Measurements from ENCODE around the gene BTG4.

The BTG4 gene

DNA sequence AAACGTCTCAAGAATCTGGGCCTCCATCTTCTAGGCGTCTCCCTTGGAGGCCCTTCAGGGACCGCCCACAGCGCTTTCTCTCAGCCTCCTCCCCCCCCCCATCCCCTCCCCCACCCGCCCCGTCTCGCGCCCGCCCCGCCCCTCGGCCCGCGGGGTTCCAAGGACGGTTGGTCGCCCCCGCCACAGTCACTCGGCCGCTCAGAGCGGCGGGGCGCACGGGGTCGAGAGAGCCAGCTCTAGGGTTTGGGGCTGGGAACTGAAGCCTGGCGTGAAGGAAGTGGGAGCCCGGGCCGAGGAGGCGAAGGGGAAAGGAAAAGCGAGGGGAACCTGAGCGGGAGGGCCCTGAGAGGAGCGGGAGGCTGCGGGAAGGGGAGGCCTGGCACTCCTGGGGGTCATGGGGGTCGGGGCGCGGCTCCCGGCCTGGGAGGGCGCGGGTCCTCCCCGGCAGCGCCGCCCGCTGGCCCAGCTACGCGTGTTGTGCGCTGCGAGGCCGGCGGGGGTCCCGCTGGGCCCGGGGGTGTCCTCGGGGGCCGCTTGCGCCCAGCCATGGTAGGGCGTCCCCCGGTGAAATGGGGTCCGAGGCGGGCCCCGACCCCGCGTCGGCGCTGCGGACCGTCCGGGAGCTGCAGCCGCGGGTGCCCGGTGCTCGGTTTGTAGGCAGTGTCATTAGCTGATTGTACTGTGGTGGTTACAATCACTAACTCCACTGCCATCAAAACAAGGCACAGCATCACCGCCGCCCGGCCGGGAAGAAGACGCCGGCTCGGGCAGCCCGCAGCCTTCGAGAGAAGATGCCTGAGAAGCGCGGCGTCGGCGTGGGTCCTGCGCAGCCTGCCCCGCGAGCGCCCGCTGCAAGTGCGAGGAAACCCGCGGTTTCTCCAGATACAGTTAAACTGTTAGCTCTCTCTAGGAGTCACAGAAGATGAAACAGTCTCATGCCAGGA lies at the start of gene BTG4:
Gene BTG4, minus strand, starts transcription at position 91 of the 944 bp plus-strand sequence. CDS start 13,610 bp downstream, outside the sequence.
- DNase-seq (ENCODE audit: low read depth): no peak

DNA sequence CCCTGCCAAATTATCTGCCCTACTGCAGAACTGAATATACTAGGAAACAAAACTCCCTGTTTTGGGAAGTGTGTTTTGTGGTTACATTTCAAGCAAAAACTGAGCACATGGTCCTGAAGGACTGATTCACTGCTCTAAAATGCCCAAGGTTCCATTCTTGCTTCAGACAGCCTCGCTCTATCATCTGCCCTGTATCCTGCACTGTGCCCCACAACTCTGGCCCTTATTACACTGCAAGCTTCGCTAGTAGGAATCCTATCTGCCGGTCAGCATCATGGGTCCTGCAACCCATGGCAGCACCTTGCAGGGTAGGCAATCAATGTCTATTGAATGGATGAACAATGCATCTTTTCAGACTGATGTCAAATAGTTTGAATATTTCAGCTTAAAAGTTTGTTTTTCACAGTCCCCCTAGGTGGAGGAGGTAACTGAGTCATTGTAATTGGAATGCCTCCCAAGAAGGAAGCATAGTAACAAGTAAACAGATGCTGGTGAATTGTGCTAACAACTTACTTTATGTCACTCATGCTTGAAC lies 49.7 kb upstream of the BTG4 start:
- no peak for DNase-seq (ENCODE audit: low read depth)

DNA sequence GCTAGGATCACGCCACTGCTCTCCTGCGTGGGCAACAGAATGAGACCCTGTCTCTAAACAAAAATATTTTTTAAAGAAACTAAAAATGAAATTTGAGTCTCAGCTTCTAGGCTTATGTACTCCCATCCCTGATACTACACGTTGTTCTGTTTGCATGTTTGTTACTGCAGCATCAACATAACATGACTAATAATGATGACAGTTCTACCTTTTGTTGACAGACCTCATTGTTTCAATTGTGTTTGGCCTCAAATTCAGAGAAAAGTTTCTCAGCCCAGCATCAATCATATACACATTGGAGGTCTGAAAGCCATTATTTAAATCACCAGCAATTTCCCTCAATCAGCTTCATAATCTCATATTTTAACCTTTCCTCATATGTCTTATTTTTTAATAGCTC lies 49.1 kb upstream of the BTG4 start:
- no peak for DNase-seq (ENCODE audit: low read depth)

DNA sequence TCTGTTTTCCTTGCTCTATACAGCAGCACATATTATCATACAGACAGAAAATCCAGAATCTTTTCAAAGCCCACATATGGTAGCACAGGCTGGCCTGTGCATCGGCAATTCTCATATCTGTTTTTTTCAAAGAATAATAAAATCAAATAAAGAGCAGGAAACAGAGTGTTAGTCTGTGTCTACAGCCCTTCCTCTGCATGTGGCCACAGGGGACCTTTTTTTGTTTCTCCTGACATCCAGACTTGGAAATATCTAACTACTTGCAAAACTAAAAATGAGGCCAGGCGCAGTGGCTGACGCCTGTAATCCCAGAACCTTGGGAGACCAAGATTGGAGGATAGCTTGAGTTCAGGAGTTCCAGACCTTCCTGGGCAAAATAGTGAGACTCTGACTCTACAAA lies 48.6 kb upstream of the BTG4 start:
- DNase-seq (ENCODE audit: low read depth): no peak

DNA sequence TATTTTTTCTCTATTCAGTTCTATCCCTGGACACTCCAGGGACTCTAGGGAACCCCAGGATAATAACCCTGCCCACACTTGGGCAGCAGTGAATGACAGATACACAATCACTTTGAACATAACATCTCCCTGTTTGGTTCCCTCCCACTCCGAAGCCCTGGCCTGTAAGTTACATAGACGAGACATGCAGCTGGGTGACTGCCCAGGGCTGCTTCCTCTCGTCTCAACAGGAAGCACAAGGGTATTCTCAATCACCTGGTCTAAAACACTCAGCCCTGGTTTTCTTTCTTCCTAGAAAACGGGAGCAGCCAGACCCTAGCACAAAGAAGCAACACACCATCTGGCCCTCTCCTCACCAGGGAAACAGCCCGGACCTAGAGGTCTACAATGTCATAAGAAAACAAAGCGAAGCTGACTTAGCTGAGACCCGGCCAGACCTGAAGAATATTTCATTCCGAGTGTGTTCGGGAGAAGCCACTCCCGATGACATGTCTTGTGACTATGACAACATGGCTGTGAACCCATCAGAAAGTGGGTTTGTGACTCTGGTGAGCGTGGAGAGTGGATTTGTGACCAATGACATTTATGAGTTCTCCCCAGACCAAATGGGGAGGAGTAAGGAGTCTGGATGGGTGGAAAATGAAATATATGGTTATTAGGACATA lies 47.7 kb upstream of the BTG4 start:
- no peak for DNase-seq (ENCODE audit: low read depth)

DNA sequence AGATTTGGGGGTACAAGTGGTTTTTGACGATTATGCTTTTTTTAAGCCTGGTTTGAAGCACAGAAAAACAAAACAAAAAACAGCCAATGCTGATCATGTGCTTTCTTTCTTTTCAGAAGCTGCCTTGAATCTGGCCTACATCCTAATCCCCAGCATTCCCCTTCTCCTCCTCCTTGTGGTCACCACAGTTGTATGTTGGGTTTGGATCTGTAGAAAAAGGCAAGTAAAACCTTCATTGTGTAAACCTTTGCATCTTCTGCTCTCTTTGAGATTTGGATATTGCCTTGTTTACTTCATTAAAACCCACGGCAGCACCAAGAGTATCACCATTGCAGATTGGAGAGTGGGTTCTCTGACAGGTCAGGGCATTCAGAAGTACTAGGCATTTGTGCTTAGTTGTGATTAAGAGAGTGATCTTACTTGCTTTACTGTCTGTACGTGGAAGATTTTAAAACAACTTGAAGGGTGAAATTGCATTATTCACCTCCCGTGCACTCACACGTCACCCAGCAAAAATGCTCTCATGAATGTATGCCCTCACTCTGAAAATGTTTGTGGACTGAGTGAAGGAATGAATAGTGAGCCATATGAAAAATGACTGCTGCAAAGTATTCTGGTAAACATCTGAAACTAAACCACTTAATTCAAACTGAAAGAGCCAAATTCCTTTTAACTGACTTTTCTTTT lies 45.4 kb upstream of the BTG4 start:
- DNase-seq (ENCODE audit: low read depth): no peak

DNA sequence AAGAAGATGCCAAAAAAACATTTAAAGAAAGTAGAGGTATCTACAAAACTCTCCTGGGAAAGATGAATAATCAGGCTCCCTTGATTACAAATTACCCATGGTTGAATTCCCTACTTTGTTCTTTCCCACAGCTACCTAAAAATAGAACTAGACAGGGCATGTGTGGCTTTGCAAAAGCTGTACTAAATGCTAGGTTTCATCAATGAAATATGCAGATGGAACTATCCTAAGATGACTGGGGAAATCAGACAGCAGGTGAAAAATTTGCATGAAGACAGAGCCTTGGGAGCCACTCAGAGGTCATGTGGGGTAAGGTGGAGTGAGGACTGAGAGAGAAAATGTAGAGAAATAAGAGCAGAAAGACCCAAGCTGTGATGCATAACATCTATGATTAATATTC lies 43.1 kb upstream of the BTG4 start:
- no peak for DNase-seq (ENCODE audit: low read depth)

DNA sequence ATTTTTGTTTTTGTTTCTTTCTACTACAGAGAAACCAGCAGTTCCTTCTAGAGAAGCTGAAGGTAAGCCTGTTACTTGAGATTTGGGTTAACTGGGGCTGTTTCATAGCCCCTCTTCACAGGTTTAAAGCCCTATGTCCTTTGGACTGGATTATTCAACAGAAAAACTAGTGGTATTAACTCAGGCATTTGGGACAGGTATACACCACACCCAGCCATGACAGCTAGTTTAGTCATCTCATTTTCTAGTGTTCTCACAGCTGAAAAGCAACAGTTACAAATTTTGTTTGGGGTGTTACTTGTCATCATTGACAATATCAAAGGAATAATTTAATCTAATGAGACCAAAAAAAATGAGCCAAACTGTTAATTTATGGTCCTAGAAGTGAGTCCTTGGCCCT lies 42.3 kb upstream of the BTG4 start:
- no peak for DNase-seq (ENCODE audit: low read depth)

DNA sequence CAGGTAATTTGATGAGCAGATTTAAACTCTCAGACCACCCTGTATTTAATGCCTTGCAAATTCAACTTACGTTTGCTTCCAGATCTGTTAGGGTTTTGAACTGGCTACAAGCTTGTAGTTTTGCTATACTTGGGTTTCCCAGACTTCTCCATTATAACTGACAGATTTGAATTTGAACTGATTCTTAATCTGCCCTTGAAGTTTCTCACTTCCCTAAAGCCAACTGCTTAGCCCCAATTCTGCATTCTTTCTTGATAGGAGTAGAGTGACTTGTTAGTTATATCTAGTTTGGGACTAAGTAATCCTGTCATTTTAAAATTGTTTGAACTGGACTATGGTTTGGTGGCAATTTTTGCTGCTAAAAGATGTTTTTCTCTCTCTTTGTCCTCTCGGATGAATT lies 38.1 kb upstream of the BTG4 start:
- DNase-seq (ENCODE audit: low read depth): no peak

DNA sequence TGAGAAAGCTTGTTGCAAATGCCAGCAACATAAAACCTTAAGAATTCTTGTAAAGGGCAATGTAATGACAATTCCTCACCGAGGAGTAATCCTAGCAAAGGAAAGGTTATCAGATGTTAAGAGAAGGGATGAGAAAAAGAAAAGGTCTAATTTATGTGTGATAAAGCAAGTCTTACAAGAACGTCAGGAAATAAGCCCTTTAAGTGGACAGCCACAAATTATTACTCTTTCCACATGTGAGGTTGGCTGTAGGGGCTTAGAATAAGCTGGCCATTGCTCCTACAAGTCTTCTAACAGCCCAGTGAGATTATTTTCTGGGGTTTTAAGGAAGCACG lies 37.6 kb upstream of the BTG4 start:
- DNase-seq (ENCODE audit: low read depth): no peak

DNA sequence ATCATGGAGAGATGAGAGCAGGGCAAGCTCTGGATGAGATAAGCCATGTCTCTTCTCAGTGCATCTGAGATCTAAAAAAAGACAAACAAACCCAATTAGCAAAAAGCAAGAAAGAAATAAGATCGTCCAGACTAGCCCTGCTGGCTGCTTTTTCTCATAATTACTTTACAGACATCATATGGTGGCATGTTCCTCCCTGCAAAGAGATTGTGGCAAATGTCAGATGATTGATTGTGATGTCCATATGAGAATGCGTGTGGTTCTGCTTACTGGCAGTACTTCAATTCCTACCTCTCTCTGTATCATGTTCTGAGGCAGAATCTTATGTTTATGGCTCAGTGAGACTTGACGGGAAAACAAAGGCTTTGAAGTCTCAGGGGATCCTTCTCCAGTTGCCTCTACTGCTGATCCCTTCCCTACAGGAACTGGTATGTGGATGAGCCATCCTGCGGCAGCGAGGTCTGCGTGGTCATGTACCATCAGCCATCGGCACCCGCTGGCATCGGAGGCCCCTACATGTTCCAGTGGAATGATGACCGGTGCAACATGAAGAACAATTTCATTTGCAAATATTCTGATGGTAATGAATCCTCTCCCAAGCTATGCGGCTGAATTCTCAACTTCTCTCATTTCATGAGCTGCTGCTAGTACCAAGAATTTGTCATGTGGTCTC lies 37.1 kb upstream of the BTG4 start:
- no peak for DNase-seq (ENCODE audit: low read depth)

DNA sequence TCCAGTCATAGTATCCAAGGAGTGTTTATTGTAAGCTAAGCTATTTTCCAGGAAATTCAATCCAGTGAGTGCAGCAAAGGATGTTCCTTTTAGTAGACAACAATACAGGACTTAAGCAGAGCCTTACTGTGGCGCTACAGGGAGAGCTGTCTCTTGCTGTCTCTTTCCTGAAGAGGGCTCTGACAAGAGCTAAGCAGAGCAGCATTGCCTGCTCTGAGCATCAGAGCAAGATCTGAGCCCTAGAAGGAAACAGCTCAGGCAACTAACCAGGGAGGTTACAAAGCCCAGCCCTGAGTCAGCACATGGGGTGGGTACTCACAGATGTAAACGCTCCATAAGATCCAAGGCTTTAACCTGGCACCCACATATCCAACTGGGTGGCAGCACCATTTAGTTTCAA lies 36.3 kb upstream of the BTG4 start:
- DNase-seq (ENCODE audit: low read depth): no peak

DNA sequence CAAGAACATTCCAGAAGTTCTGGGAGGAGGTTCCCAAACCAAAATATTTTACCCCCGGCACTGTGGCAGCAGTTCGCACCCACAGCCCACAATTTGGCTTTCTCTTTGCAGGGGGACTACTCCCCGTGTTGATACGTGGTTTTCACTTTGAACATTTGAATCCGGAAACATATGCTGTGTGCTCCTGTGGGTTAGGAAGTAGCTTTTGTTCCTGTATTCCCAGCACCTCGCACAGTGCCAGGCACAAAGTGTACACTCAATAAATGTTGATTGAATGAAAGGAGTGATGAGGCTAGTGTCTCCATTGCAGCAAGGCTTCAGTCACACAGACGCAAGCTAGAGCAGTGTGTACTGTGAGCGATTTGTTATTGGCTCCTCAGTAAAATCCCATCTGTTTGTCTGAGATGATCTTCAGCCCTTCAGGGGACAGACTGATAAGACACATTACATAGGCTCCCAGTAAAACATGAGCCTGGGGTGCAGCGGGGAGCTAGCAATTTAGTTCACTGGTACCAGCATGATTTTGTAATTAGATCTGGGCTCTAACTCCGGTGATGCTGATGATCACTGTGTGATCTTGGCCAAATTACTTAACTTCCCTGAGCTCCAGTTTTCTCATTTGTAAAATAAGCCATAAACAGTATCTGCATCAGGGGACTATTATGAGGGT lies 30.6 kb upstream of the BTG4 start:
- no peak for DNase-seq (ENCODE audit: low read depth)

DNA sequence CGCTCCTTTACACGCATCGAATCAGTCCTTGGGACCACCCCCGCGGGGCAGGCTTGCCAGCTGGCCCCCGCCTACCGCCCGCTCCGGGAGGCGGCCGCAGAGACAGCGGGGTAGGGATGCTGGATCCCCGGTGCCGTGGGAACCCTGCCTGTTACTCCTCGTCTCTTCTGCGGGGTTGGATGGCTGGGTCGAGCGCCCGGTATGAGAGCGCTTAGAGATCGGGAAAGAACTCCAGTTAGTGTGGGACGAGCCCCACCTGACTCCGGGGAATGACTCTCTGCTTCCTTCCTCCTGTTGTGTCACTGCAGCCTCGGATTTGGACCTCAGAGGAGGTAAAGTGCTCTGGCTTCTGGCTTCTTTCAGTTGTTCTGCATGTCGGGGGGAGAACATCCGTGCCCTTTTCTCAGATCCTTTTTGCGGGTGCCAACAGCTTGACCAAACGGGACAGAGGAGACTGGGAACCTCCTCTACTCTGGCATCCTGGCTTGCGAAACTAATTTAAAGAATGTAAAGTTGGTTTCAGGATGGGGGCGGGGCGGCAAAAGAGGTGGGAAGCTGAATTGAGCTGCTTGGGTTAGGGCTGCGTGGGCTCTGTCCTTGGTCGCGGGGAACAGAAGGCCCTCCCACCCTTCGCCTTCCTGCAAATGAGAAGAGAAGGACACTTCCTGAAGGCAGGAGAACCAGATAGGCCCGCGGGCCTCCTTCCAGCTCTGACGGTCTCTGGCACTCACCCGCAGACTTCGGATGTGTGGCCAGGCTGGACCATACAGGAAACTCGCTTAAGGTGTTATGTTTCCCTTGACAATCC lies 29.3 kb upstream of the BTG4 start:
- no peak for DNase-seq (ENCODE audit: low read depth)

DNA sequence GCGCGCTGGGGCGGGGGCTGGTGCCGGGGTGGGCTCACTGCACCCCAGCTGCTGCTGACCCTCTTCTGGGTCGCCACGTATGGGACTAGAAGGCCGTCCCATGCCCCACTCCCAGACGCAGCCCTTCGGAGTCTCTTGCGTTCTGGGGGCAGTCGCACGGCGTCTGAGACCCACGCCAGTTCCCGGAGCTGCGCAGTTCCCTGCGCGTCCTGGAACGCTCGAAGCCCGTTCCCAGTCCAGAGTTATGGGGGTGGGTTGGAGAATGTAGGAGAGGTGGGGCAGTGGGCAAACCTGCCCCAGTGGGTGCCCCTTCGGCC lies 28.7 kb upstream of the BTG4 start:
- no peak for DNase-seq (ENCODE audit: low read depth)

DNA sequence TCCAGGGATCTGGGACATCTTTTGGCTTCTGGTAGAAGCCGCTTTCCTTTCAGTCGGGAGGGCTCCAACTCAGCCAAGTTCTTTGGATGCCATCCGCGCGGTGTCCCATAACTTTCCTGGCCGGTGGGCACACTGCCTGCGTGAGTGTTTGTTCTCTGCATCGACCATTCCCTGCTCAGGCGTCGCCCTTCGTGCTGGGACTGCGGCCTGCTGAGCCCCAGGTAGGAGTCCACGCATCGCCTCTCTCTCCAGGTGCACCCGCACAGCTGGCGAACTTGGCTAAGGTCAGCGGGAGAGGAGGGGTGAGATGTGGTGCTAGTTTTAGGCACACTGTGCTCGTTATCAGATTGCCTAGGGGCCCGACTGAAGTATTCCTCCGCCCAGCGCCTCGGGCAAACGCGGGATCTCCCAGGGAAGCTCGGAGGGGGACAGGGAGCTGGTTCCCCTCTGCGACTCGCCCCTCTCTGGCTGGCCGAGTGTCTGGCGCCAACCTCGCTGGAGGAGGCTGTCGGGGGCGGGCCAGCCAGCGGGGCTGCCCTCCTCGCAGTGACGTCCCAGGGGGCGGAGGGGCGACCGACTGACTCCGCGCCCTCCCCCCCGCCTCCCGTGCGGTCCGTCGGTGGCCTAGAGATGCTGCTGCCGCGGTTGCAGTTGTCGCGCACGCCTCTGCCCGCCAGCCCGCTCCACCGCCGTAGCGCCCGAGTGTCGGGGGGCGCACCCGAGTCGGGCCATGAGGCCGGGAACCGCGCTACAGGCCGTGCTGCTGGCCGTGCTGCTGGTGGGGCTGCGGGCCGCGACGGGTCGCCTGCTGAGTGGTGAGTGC lies 28.1 kb upstream of the BTG4 start, which contains the start of gene LAYN:
Gene LAYN, plus strand, starts transcription at position 607 of the 823 bp plus-strand sequence. Its CDS starts 124 bp downstream, at position 731.
- no peak for DNase-seq (ENCODE audit: low read depth)

DNA sequence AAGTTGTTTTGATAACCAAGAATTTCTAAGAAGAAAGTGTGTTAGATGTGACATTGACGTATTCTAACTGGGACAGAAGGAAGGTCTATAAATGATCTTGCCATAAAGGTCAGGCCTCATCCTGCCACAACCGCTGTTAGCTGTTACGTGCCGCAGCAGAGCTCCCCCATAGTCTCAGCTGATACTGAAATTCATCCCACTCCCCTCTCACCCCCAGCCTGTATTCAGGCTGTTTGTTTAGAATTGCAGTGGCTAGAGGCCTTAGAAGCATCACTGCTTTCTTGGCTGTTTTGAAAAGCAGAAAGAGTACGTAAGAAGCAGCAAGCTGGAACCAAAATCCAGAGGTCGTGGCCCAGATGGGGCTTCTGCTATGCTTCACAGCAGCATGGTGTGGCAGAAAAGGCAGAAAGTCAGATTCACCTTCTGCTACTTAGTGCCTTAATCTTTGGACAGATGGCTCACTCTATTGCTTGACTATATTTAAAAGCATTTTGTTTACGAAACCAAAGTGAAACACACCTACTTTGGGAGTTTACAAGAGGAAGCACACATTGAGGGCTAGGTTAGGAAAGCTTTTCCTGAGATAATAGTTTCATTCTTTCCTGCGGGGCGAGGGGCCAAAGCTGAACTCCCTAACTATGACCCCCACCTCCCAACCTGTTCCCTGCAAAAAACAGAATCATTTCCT lies 27.4 kb upstream of the BTG4 start:
- no peak for DNase-seq (ENCODE audit: low read depth)

DNA sequence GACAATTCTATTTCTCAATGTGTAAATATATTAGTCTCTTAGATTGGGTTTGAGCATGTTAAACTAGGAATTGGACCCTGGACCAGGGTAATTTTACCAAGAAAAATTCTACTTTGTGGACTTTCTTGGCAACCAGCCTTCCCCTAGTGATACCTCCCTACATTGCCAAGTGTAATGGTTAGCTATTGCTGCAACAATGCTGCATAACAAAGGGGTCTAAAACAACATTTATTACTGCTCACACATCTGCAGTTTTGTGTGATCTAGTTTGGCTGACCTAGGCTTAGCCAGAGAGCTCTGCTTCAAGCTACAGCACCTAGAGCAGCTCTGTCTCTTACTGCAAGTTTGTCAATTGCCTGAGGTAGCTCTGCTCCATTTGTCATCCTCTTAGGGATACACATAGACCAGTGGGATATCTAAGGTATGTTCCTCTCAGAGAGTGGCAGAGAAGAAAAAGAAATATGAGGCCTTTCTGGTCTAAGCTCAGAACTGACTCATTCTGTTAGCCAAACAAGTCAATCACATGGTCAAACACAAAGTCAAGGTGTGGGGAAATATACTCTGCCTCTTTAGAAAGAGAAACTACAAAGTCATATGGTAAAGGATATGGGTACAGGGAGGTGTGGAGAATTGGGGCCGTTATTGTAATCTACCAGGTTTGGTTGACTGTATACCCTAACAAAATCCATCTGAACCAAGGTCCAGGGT lies 26.4 kb upstream of the BTG4 start:
- no peak for DNase-seq (ENCODE audit: low read depth)

Measured in activated T-cell treated with anti-CD3 and anti-CD28 coated beads for 1 hour (primary cell).